Prostate gland (tissue), 2 donors: ENCODE results near the gene KIAA0232.

Experiments
- CTCF ChIP-seq, 4 experiments: fragments of 200-600 bp in 2 of 4; fragments of 450-650 bp in 2 of 4; sonication (generic) in 2 of 4; IDR thresholded peaks; 1 replicate in 3 of 4; 2 replicates in 1 of 4; pipeline ENCODE4 v1.5.1; 2016 to 2019; ENCODE audit warnings: antibody characterized with exemption in 4 of 4, mild to moderate bottlenecking in 2 of 4, moderate library complexity in 2 of 4
- POLR2A ChIP-seq: fragments of 450-650 bp; IDR thresholded peaks from one replicate; pipeline ENCODE4 v1.6.1; 2016; ENCODE audit warnings: antibody characterized with exemption, mild to moderate bottlenecking
- POLR2AphosphoS5 ChIP-seq: sonication (generic); formaldehyde crosslinking; IDR thresholded peaks from one replicate; pipeline ENCODE4 v1.6.1; 2017; ENCODE audit warnings: antibody characterized with exemption

GRCh38 chr4:6918338-6918737 lies 135.8 kb downstream of the KIAA0232 start:
- TF ChIP-seq CTCF (IDR thresholded peaks at IDR 0.05) (no peak), POLR2AphosphoS5 (no peak), POLR2A (no peak)
